RCC 7860 (cell line): ENCODE measurements around the gene LRRK2.

Experiments
- DNase-seq: peaks from one replicate; pipeline ENCODE4 v3.0.0-alpha.2; 2015; ENCODE audit warnings: low spot score
- FAIRE-seq: peaks from 2 replicates; lab custom pipeline; 2012; peaks lifted over from hg19 to GRCh38; lab: Jason Lieb, UNC

LRRK2 gene

GRCh38 chr12:40390980-40391379, 166.2 kb downstream of the LRRK2 start:
- DNase-seq (no peak), FAIRE-seq (no peak)

GRCh38 chr12:40393026-40393425, 168.2 kb downstream of the LRRK2 start:
- DNase-seq = no peak
- no peak for FAIRE-seq

- no peak for DNase-seq
- no peak for FAIRE-seq
Observed at GRCh38 chr12:40399656-40400055, 174.9 kb downstream of the LRRK2 start.

GRCh38 chr12:40405419-40405818, 180.6 kb downstream of the LRRK2 start:
- no peak for FAIRE-seq
- DNase-seq = no peak
